Kidney (tissue), 14 donors: ENCODE results near the gene CATSPERD. TPM values are rescaled to one million over a fixed set of nuclear protein-coding genes. Genes with fewer than 3 reads are reported as not detected.

Source experiments
- DNase-seq, 5 donors: peaks; one replicate each; pipeline ENCODE4 v3.0.0-alpha.2; 2013 to 2020
- FAIRE-seq: peaks from 2 replicates; lab custom pipeline; 2012; peaks lifted over from hg19 to GRCh38; lab: Jason Lieb, UNC
- H3K27ac ChIP-seq, 2 donors: one replicate each; pipeline ENCODE4 v1.7.0; 2013; ENCODE audit warnings: low read depth in 2 of 2, low read length in 2 of 2, inconsistent platforms in 1 of 2
- H3K27me3 ChIP-seq: one replicate; pipeline ENCODE4 v1.7.1; 2013; ENCODE audit warnings: low read length, inconsistent platforms; ENCODE audit not compliant: control insufficient read depth, insufficient read depth
- H3K36me3 ChIP-seq, 3 donors: one replicate each; pipeline versions ENCODE4 v1.7.0 to v1.7.1; 2013; ENCODE audit warnings: low read length in 3 of 3, control low read depth in 1 of 3, inconsistent platforms in 1 of 3; ENCODE audit not compliant: insufficient read depth in 3 of 3, control insufficient read depth in 2 of 3
- H3K4me1 ChIP-seq, 3 donors: one replicate each; pipeline versions ENCODE4 v1.7.0 to v1.7.1; 2013; ENCODE audit warnings: low read length in 3 of 3, inconsistent platforms in 1 of 3, low read depth in 1 of 3; ENCODE audit not compliant: control insufficient read depth in 2 of 3, insufficient read depth in 2 of 3
- H3K4me3 ChIP-seq, 3 donors: one replicate each; pipeline versions ENCODE4 v1.7.0 to v1.8.1; 2013; ENCODE audit warnings: low read length in 3 of 3, control low read depth in 1 of 3, inconsistent platforms in 1 of 3
- H3K9ac ChIP-seq, 3 donors: one replicate each; pipeline versions ENCODE4 v1.7.0 to v1.7.1; 2013; ENCODE audit warnings: low read length in 3 of 3, control low read depth in 1 of 3, inconsistent platforms in 1 of 3
- H3K9me3 ChIP-seq, 3 donors: one replicate each; pipeline versions ENCODE4 v1.7.0 to v1.7.1; 2013; ENCODE audit warnings: low read length in 3 of 3, control low read depth in 1 of 3, inconsistent platforms in 1 of 3; ENCODE audit not compliant: control insufficient read depth in 2 of 3, insufficient read depth in 1 of 3
- CTCF ChIP-seq: IDR thresholded peaks from 3 replicates; pipeline ENCODE4 v1.5.1; 2012; ENCODE audit warnings: mild to moderate bottlenecking, moderate library complexity, borderline replicate concordance; ENCODE audit not compliant: insufficient read depth; ENCODE audit errors: extremely low read depth
- intact Hi-C: fragments of 100-400 bp; cut with DNase I; formaldehyde crosslinking; loops from one replicate; pipeline ENCODE4 v1.11.1; 2022
- polyA plus RNA-seq: library from polyadenylated mRNA; stranded (reverse); fragments of 350-450 nt; fragmentation: Illumina TruSeq; extraction: RNeasy Lipid Tissue Mini Kit (QIAGEN cat#74804); gene quantifications from one replicate; pipeline ENCODE4 v1.2.3, GENCODE V29; 2014; ENCODE audit warnings: low read depth, low replicate concordance; ENCODE audit not compliant: insufficient read depth
- total RNA-seq: library from RNA; stranded (reverse); fragmentation: NEBNext Ultra II Directional; extraction: Animal tissue kit (Norgen Biotek cat#: 25700); gene quantifications from one replicate; pipeline ENCODE4 v1.2.1, GENCODE V29; 2021
- donor health status: control.
- donor health status: control.
- donor health status: control.
- donor health status: control.
- donor health status: control.
- donor health status: DM: yes; HTN: yes; CAD: no.
- donor health status: Normal renal cell carcinoma (clear cell type).

Gene CATSPERD
- total and polyA plus RNA-seq, 2 donors from 2014 or later, result not detected

DNA sequence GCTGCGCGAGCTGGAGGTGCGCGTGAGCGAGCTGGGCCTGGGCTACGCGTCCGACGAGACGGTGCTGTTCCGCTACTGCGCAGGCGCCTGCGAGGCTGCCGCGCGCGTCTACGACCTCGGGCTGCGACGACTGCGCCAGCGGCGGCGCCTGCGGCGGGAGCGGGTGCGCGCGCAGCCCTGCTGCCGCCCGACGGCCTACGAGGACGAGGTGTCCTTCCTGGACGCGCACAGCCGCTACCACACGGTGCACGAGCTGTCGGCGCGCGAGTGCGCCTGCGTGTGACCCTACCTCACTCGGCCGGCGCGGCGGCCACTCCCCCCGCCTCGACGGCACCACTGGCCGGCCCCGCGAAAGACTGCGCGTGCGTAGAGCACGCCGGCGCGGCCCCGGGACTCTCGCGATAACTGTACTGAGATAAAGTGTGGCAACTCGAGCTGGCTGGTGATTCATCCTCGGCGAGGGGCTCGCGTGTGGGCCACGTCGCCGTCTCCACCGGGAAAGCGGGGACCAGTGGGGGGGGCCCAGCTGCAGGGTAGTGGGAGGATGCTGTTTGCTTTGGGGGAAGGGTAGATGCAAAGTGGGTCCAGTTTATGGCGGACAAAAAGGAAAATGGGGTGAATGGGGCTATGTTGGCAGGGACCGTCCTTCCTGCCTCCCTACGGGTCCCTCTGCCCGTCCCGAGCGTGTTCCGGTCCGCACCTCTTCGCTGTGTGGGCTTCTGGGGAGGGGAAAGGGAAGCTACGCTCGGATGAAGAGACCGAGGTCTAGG lies 107.6 kb downstream of the CATSPERD start:
- peak; percentile 97 to 98 (median 97) for DNase-seq
- peak overlapping the region; percentile 39 to 89 (median 73) for H3K4me3 ChIP-seq
- FAIRE-seq, result no peak
- TF ChIP-seq CTCF, result no peak
- H3K36me3 ChIP-seq, result peaks cover 0 to 3% (median 0%) of the 10 kb centered on the region in 3 donors
- peaks cover 0 to 18% (median 3%) of the 10 kb centered on the region in 3 donors for H3K4me1 ChIP-seq
- H3K27me3 ChIP-seq, result no peaks in the 10 kb centered on the region
- no peaks in the 10 kb centered on the region for H3K9me3 ChIP-seq
- H3K9ac ChIP-seq, result peak overlapping the region; percentile 15 to 82 (median 81)
- peak overlapping the region; percentile 77 to 78 for H3K27ac ChIP-seq
- intact Hi-C loops, result no loop called here

Other genes with a start within 250 kb of the CATSPERD start
- gene TINCR, start 152.7 kb upstream of the CATSPERD start, total RNA-seq, result 0.94 TPM
- 2.2 TPM for gene TINCR, start 152.7 kb upstream of the CATSPERD start, polyA plus RNA-seq
- gene SAFB2, start 97.9 kb upstream of the CATSPERD start, total RNA-seq, result 113 TPM
- gene SAFB2, start 97.9 kb upstream of the CATSPERD start, polyA plus RNA-seq, result 67.1 TPM
- gene SAFB, start 97.6 kb upstream of the CATSPERD start, total RNA-seq, result 88.6 TPM
- gene SAFB, start 97.6 kb upstream of the CATSPERD start, polyA plus RNA-seq, result 35.0 TPM
- gene MICOS13, start 40.1 kb upstream of the CATSPERD start, total RNA-seq, result 74.6 TPM
- 244 TPM for gene MICOS13, start 40.1 kb upstream of the CATSPERD start, polyA plus RNA-seq
- 7.8 TPM for gene HSD11B1L, start 39.6 kb upstream of the CATSPERD start, total RNA-seq
- gene HSD11B1L, start 39.6 kb upstream of the CATSPERD start, polyA plus RNA-seq, result 29.9 TPM
- gene RPL36, start 30.3 kb upstream of the CATSPERD start, total RNA-seq, result 564 TPM
- 1,593 TPM for gene RPL36, start 30.3 kb upstream of the CATSPERD start, polyA plus RNA-seq
- gene LONP1, start 491 bp upstream of the CATSPERD start, total RNA-seq, result 67.1 TPM
- gene LONP1, start 491 bp upstream of the CATSPERD start, polyA plus RNA-seq, result 71.5 TPM
- gene PRR22, start 64.1 kb downstream of the CATSPERD start, total RNA-seq, result 4.2 TPM
- 4.1 TPM for gene PRR22, start 64.1 kb downstream of the CATSPERD start, polyA plus RNA-seq
- 37.6 TPM for gene DUS3L, start 70.5 kb downstream of the CATSPERD start, total RNA-seq
- 18.1 TPM for gene DUS3L, start 70.5 kb downstream of the CATSPERD start, polyA plus RNA-seq
- 3.5 TPM for gene NRTN, start 84.4 kb downstream of the CATSPERD start, total RNA-seq
- gene NRTN, start 84.4 kb downstream of the CATSPERD start, polyA plus RNA-seq, result 5.8 TPM
- gene FUT6, start 119.1 kb downstream of the CATSPERD start, total RNA-seq, result 13.0 TPM
- 58.4 TPM for gene FUT6, start 119.1 kb downstream of the CATSPERD start, polyA plus RNA-seq
- gene FUT3, start 130.8 kb downstream of the CATSPERD start, total RNA-seq, result 3.0 TPM
- 6.5 TPM for gene FUT3, start 130.8 kb downstream of the CATSPERD start, polyA plus RNA-seq
- 0.22 TPM for gene FUT5, start 149.9 kb downstream of the CATSPERD start, total RNA-seq
- gene FUT5, start 149.9 kb downstream of the CATSPERD start, polyA plus RNA-seq, result not detected
- 200 TPM for gene NDUFA11, start 183.2 kb downstream of the CATSPERD start, total RNA-seq
- 763 TPM for gene NDUFA11, start 183.2 kb downstream of the CATSPERD start, polyA plus RNA-seq
- 8.7 TPM for gene VMAC, start 184.2 kb downstream of the CATSPERD start, total RNA-seq
- gene VMAC, start 184.2 kb downstream of the CATSPERD start, polyA plus RNA-seq, result 2.3 TPM
- gene CAPS, start 193.6 kb downstream of the CATSPERD start, total RNA-seq, result 82.1 TPM
- 53.0 TPM for gene CAPS, start 193.6 kb downstream of the CATSPERD start, polyA plus RNA-seq